ENCODE results near the gene ARID3A.

GRCh38 chr19:901216-902092, 24.4 kb upstream of the ARID3A start:
- TF ChIP-seq CTCF (IDR thresholded peaks at IDR 0.05; ENCODE audit: insufficient read depth, low read length) = no peak
- no peak for TF ChIP-seq POLR2AphosphoS5 (IDR thresholded peaks at IDR 0.05; ENCODE audit: low read depth)
- no peak for TF ChIP-seq GABPA (IDR thresholded peaks at IDR 0.05; ENCODE audit: low read depth)
- TF ChIP-seq SPI1 (IDR thresholded peaks at IDR 0.05; ENCODE audit: borderline replicate concordance, low read depth) = no peak
- TF ChIP-seq, protein P1, sequence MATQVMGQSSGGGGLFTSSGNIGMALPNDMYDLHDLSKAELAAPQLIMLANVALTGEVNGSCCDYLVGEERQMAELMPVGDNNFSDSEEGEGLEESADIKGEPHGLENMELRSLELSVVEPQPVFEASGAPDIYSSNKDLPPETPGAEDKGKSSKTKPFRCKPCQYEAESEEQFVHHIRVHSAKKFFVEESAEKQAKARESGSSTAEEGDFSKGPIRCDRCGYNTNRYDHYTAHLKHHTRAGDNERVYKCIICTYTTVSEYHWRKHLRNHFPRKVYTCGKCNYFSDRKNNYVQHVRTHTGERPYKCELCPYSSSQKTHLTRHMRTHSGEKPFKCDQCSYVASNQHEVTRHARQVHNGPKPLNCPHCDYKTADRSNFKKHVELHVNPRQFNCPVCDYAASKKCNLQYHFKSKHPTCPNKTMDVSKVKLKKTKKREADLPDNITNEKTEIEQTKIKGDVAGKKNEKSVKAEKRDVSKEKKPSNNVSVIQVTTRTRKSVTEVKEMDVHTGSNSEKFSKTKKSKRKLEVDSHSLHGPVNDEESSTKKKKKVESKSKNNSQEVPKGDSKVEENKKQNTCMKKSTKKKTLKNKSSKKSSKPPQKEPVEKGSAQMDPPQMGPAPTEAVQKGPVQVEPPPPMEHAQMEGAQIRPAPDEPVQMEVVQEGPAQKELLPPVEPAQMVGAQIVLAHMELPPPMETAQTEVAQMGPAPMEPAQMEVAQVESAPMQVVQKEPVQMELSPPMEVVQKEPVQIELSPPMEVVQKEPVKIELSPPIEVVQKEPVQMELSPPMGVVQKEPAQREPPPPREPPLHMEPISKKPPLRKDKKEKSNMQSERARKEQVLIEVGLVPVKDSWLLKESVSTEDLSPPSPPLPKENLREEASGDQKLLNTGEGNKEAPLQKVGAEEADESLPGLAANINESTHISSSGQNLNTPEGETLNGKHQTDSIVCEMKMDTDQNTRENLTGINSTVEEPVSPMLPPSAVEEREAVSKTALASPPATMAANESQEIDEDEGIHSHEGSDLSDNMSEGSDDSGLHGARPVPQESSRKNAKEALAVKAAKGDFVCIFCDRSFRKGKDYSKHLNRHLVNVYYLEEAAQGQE (IDR thresholded peaks at IDR 0.05; ENCODE audit: insufficient replicate concordance, low read depth) = no peak

Measured in HL-60 (cell line).